Measurements from ENCODE around the gene ZNF717. TPM values are rescaled to one million over a fixed set of nuclear protein-coding genes. Genes with fewer than 3 reads are reported as not detected.
A peak's percentile ranks its signal among the peaks of the same experiment; 100 is the strongest.
"Not testable (repeated sequence)": the region's sequence is repeated elsewhere in the genome, so short reads cannot be mapped to it uniquely, and the experiment has no call there.

ZNF717 gene
- total RNA-seq (ENCODE audit: unreplicated experiment) = 5.3 TPM
- long read RNA-seq, partial matches to known transcripts = 0 of 2 reads
- long read RNA-seq, other reads (novel, unspliced or antisense) = 1 of 2 reads

- peak; percentile 72 for DNase-seq (ENCODE audit: low spot score)
- not testable (repeated sequence) for H3K9me3 Mint-ChIP-seq (ENCODE audit: unreplicated experiment); H3K4me1 Mint-ChIP-seq (ENCODE audit: unreplicated experiment); H3K27me3 Mint-ChIP-seq (ENCODE audit: unreplicated experiment); H3K27ac Mint-ChIP-seq (ENCODE audit: unreplicated experiment)
- H3K36me3 Mint-ChIP-seq (ENCODE audit: low read depth, unreplicated experiment) = peaks cover 23% of the 10 kb centered on the region
- peak within 1 kb of the TSS; percentile 87 for H3K4me3 Mint-ChIP-seq (ENCODE audit: unreplicated experiment)
These were observed at the start of gene ZNF717 for GRCh38 chr3:75785081-75785755. TSS of gene ZNF717 (minus strand) at chr3:75785549. CDS start at chr3:75783362, 2,187 bp downstream.

- not testable (repeated sequence) for H3K27me3 Mint-ChIP-seq (ENCODE audit: unreplicated experiment); H3K4me3 Mint-ChIP-seq (ENCODE audit: unreplicated experiment); H3K9me3 Mint-ChIP-seq (ENCODE audit: unreplicated experiment); H3K27ac Mint-ChIP-seq (ENCODE audit: unreplicated experiment); H3K4me1 Mint-ChIP-seq (ENCODE audit: unreplicated experiment); H3K36me3 Mint-ChIP-seq (ENCODE audit: low read depth, unreplicated experiment); DNase-seq (ENCODE audit: low spot score)
These were observed 45.7 kb upstream of the ZNF717 start for GRCh38 chr3:75831076-75831475.

- H3K27ac Mint-ChIP-seq (ENCODE audit: unreplicated experiment); DNase-seq (ENCODE audit: low spot score); H3K27me3 Mint-ChIP-seq (ENCODE audit: unreplicated experiment); H3K36me3 Mint-ChIP-seq (ENCODE audit: low read depth, unreplicated experiment); H3K4me1 Mint-ChIP-seq (ENCODE audit: unreplicated experiment); H3K4me3 Mint-ChIP-seq (ENCODE audit: unreplicated experiment); H3K9me3 Mint-ChIP-seq (ENCODE audit: unreplicated experiment): not testable (repeated sequence)
These were observed 32.7 kb upstream of the ZNF717 start for GRCh38 chr3:75818019-75818418.

GRCh38 chr3:75816287-75817180 is 31.2 kb upstream of the ZNF717 start:
- not testable (repeated sequence) for H3K27me3 Mint-ChIP-seq (ENCODE audit: unreplicated experiment); H3K4me1 Mint-ChIP-seq (ENCODE audit: unreplicated experiment); H3K9me3 Mint-ChIP-seq (ENCODE audit: unreplicated experiment); H3K4me3 Mint-ChIP-seq (ENCODE audit: unreplicated experiment); H3K27ac Mint-ChIP-seq (ENCODE audit: unreplicated experiment); DNase-seq (ENCODE audit: low spot score); H3K36me3 Mint-ChIP-seq (ENCODE audit: low read depth, unreplicated experiment)

GRCh38 chr3:75814797-75815196 is 29.4 kb upstream of the ZNF717 start:
- H3K27me3 Mint-ChIP-seq (ENCODE audit: unreplicated experiment) = peaks cover 3% of the 10 kb centered on the region
- no peaks in the 10 kb centered on the region for H3K4me1 Mint-ChIP-seq (ENCODE audit: unreplicated experiment)
- H3K9me3 Mint-ChIP-seq (ENCODE audit: unreplicated experiment) = peaks cover 6% of the 10 kb centered on the region
- DNase-seq (ENCODE audit: low spot score) = no peak
- no peak overlapping the region for H3K27ac Mint-ChIP-seq (ENCODE audit: unreplicated experiment)
- peaks cover 3% of the 10 kb centered on the region for H3K36me3 Mint-ChIP-seq (ENCODE audit: low read depth, unreplicated experiment)
- H3K4me3 Mint-ChIP-seq (ENCODE audit: unreplicated experiment) = no peak overlapping the region
- no peak for TF ChIP-seq CTCF (IDR thresholded peaks at IDR 0.05; ENCODE audit: unreplicated experiment)

GRCh38 chr3:75782506-75782905 is 2.8 kb downstream of the ZNF717 start:
- Mint-ChIP-seq H3K27me3 (ENCODE audit: unreplicated experiment) (peaks cover 10% of the 10 kb centered on the region), H3K27ac (ENCODE audit: unreplicated experiment) (no peak overlapping the region), H3K4me3 (ENCODE audit: unreplicated experiment) (no peak overlapping the region), H3K4me1 (ENCODE audit: unreplicated experiment) (no peaks in the 10 kb centered on the region), H3K9me3 (ENCODE audit: unreplicated experiment) (peaks cover 19% of the 10 kb centered on the region), H3K36me3 (ENCODE audit: low read depth, unreplicated experiment) (peaks cover 47% of the 10 kb centered on the region)
- TF ChIP-seq CTCF (IDR thresholded peaks at IDR 0.05; ENCODE audit: unreplicated experiment) = no peak
- no peak for DNase-seq (ENCODE audit: low spot score)
